Measurements from ENCODE around the gene TMEM178A.

- TF ChIP-seq POLR2A (IDR thresholded peaks at IDR 0.05) (no peak), CTCF (IDR thresholded peaks at IDR 0.05) (no peak)
These were observed 2.4 kb upstream of the TMEM178A start for GRCh38 chr2:39663187-39663930.
